Activated CD4-positive, alpha-beta T cell treated with anti-CD3 and anti-CD28 coated beads, Interleukin-2, amount 50 U/mL, for 24 hours (primary cell): ENCODE results near the gene TRNAU1AP.
"Not testable (repeated sequence)": the region's sequence is repeated elsewhere in the genome, so short reads cannot be mapped to it uniquely, and the experiment has no call there.

Source experiments
- DNase-seq, 2 donors: peaks; one replicate each; pipeline ENCODE4 v3.0.0-alpha.2; 2020; ENCODE audit warnings: low read depth in 1 of 2, low spot score in 1 of 2

The TRNAU1AP gene

GRCh38 chr1:28577052-28577678 is 24.3 kb downstream of the TRNAU1AP start:
- DNase-seq: peak; percentile 35 to 44

GRCh38 chr1:28577738-28578536 is 25.1 kb downstream of the TRNAU1AP start:
- no peak for DNase-seq

GRCh38 chr1:28578696-28579218 is 25.9 kb downstream of the TRNAU1AP start:
- no peak for DNase-seq

- DNase-seq: no peak
These were observed 26.5 kb downstream of the TRNAU1AP start for GRCh38 chr1:28579401-28579800.

- peak; percentile 51 to 53 for DNase-seq
These were observed 28.0 kb downstream of the TRNAU1AP start for GRCh38 chr1:28580722-28581530.

- DNase-seq: peak; percentile 91 to 95
These were observed 28.8 kb downstream of the TRNAU1AP start for GRCh38 chr1:28581531-28582247.

GRCh38 chr1:28582248-28582615 is 29.3 kb downstream of the TRNAU1AP start:
- DNase-seq: no peak

GRCh38 chr1:28586585-28587391 is 33.9 kb downstream of the TRNAU1AP start:
- DNase-seq: not testable (repeated sequence)

- no peak for DNase-seq
These were observed 38.9 kb downstream of the TRNAU1AP start, which contains the start of gene RAB42 for GRCh38 chr1:28591708-28592320. Gene RAB42, plus strand, starts transcription at chr1:28592265. Its CDS starts 247 bp downstream, at chr1:28592512.

- no peak for DNase-seq
These were observed 39.6 kb downstream of the TRNAU1AP start for GRCh38 chr1:28592321-28593071.

GRCh38 chr1:28593988-28594356 is 41.1 kb downstream of the TRNAU1AP start:
- DNase-seq: not testable (repeated sequence)

- DNase-seq: not testable (repeated sequence)
These were observed 42.0 kb downstream of the TRNAU1AP start for GRCh38 chr1:28594686-28595411.

- DNase-seq: no peak
These were observed 42.7 kb downstream of the TRNAU1AP start for GRCh38 chr1:28595412-28596191.

GRCh38 chr1:28596276-28596675 is 43.4 kb downstream of the TRNAU1AP start:
- not testable (repeated sequence) for DNase-seq

- DNase-seq: no peak
These were observed 48.8 kb downstream of the TRNAU1AP start for GRCh38 chr1:28601696-28602095.

- no peak for DNase-seq
These were observed 49.9 kb downstream of the TRNAU1AP start for GRCh38 chr1:28602536-28603439.
